Measurements from ENCODE around the gene ZNF418.

- TF ChIP-seq EZH2 (IDR thresholded peaks at IDR 0.05; ENCODE audit: low read length, missing control alignments) (no peak), CTCF (conservative IDR thresholded peaks at IDR 0.05 in 1 of 2, IDR thresholded peaks at IDR 0.05 in 1 of 2; ENCODE audit: low read depth in 1 of 2, low read length in 2 of 2) (no peak)
Observed at GRCh38 chr19:57886046-57886445, 49.2 kb downstream of the ZNF418 start.
